ENCODE measurements around the gene PLIN5.
A peak's percentile ranks its signal among the peaks of the same experiment; 100 is the strongest.

The PLIN5 gene

DNA sequence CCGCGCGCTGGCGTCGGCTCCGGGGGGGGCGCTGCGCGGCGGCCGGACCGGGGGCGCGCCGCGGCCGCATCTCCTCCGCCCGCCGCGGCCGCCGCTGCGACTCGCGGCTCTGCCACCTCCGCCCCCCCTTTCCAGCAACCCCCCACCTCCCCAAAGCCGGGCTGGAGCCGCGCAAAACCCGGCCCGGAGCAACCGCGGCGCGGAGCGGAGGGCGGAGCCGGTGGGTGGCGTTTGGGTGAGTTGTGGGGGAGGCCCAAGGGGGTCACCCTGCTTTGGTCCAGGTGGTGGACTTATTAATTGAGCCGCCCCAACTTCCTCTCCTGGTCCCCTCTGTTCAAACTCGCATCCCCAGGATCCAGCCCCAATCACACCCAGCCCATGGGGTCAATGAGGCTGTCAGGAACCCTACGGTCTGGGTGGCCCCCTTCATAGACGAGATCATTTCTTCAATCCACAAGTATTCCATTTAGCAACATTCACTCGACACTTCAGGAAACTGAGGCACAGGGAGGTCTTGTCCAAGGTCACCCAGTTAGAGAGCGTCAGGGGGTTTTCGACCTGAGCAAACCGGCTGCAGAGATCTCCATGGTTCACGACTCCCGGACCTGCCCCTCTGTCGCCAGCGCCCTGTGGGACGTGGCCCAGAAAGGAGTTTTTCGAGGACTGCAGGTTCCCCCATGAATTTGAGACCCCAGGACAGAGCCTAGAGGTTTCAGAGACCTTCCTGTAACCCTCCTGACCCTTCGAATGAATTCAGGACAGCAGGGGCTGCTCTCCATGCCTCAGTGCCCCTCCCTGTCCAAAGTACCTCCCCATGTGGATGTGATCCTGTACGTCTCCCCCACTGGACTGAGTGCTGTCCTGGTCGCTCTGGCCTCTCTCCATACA is 46.9 kb upstream of the PLIN5 start:
- Histone ChIP-seq H3K14ac (ENCODE audit: low read length) (no peak overlapping the region), H3K4me1 (ENCODE audit: control insufficient read depth in 1 of 2, insufficient read depth in 2 of 2, low read length in 2 of 2) (peaks cover 7% of the 10 kb centered on the region in 2 experiments), H4K12ac (ENCODE audit: low read depth, low read length) (no peak overlapping the region), H2AFZ (ENCODE audit: insufficient read depth, low read length, poor library complexity) (no peak overlapping the region), H3K9me3 (ENCODE audit: insufficient read depth, low read depth, low read length) (no peaks in the 10 kb centered on the region), H3K36me3 (ENCODE audit: control insufficient read depth in 1 of 2, insufficient read depth in 2 of 2, low read length in 2 of 2) (no peaks in the 10 kb centered on the region), H4K8ac (ENCODE audit: low read depth, low read length) (no peak overlapping the region), H3K27ac (ENCODE audit: low read depth, low read length) (no peak overlapping the region), H2BK120ac (ENCODE audit: insufficient read depth, low read length, poor library complexity) (no peak overlapping the region), H2BK5ac (ENCODE audit: low read depth, low read length, poor library complexity) (no peak overlapping the region), H3K4me3 (ENCODE audit: low read depth, low read length) (no peak overlapping the region), H3K9ac (ENCODE audit: low read length) (no peak overlapping the region), H3K23ac (ENCODE audit: low read length) (no peak overlapping the region), H2BK12ac (ENCODE audit: low read length) (no peak overlapping the region), H2AK5ac (ENCODE audit: low read length) (no peak overlapping the region), H3K18ac (ENCODE audit: low read length) (no peak overlapping the region), H3K27me3 (ENCODE audit: insufficient read depth, low read length) (peaks cover 36% of the 10 kb centered on the region), H3K4ac (ENCODE audit: low read depth, low read length) (no peak overlapping the region), H4K91ac (ENCODE audit: low read depth, low read length) (no peak overlapping the region), H3K4me2 (ENCODE audit: low read length) (peak overlapping the region; percentile 64), H3K79me2 (ENCODE audit: control insufficient read depth, insufficient read depth, low read length, poor library complexity) (no peaks in the 10 kb centered on the region), H3K79me1 (ENCODE audit: low read length) (peaks cover 3% of the 10 kb centered on the region)
- no peak for DNase-seq
- WGBS (ENCODE audit: extremely low coverage, insufficient coverage, insufficient read length) = no CpG with 5 or more reads among the region's 57 CpGs

- Histone ChIP-seq H2BK12ac (ENCODE audit: low read length) (no peak overlapping the region), H3K14ac (ENCODE audit: low read length) (no peak overlapping the region), H3K4ac (ENCODE audit: low read depth, low read length) (no peak overlapping the region), H3K27me3 (ENCODE audit: insufficient read depth, low read length) (peaks cover 36% of the 10 kb centered on the region), H3K9ac (ENCODE audit: low read length) (no peak overlapping the region), H3K23ac (ENCODE audit: low read length) (no peak overlapping the region), H2BK120ac (ENCODE audit: insufficient read depth, low read length, poor library complexity) (no peak overlapping the region), H2AK5ac (ENCODE audit: low read length) (no peak overlapping the region), H2BK5ac (ENCODE audit: low read depth, low read length, poor library complexity) (no peak overlapping the region), H3K18ac (ENCODE audit: low read length) (no peak overlapping the region), H4K8ac (ENCODE audit: low read depth, low read length) (no peak overlapping the region), H2AFZ (ENCODE audit: insufficient read depth, low read length, poor library complexity) (no peak overlapping the region), H3K79me2 (ENCODE audit: control insufficient read depth, insufficient read depth, low read length, poor library complexity) (no peaks in the 10 kb centered on the region), H3K9me3 (ENCODE audit: insufficient read depth, low read depth, low read length) (no peaks in the 10 kb centered on the region), H4K12ac (ENCODE audit: low read depth, low read length) (no peak overlapping the region), H3K79me1 (ENCODE audit: low read length) (peaks cover 3% of the 10 kb centered on the region), H4K91ac (ENCODE audit: low read depth, low read length) (no peak overlapping the region), H3K36me3 (ENCODE audit: control insufficient read depth in 1 of 2, insufficient read depth in 2 of 2, low read length in 2 of 2) (no peaks in the 10 kb centered on the region), H3K4me3 (ENCODE audit: low read depth, low read length) (no peak overlapping the region), H3K4me1 (ENCODE audit: control insufficient read depth in 1 of 2, insufficient read depth in 2 of 2, low read length in 2 of 2) (peaks cover 7% of the 10 kb centered on the region in 2 experiments), H3K4me2 (ENCODE audit: low read length) (peak overlapping the region; percentile 64), H3K27ac (ENCODE audit: low read depth, low read length) (no peak overlapping the region)
- WGBS (ENCODE audit: extremely low coverage, insufficient coverage, insufficient read length) = no CpG with 5 or more reads among the region's 62 CpGs
- no peak for DNase-seq
Measured at GRCh38 chr19:4580961-4581665, 46.1 kb upstream of the PLIN5 start.

DNA sequence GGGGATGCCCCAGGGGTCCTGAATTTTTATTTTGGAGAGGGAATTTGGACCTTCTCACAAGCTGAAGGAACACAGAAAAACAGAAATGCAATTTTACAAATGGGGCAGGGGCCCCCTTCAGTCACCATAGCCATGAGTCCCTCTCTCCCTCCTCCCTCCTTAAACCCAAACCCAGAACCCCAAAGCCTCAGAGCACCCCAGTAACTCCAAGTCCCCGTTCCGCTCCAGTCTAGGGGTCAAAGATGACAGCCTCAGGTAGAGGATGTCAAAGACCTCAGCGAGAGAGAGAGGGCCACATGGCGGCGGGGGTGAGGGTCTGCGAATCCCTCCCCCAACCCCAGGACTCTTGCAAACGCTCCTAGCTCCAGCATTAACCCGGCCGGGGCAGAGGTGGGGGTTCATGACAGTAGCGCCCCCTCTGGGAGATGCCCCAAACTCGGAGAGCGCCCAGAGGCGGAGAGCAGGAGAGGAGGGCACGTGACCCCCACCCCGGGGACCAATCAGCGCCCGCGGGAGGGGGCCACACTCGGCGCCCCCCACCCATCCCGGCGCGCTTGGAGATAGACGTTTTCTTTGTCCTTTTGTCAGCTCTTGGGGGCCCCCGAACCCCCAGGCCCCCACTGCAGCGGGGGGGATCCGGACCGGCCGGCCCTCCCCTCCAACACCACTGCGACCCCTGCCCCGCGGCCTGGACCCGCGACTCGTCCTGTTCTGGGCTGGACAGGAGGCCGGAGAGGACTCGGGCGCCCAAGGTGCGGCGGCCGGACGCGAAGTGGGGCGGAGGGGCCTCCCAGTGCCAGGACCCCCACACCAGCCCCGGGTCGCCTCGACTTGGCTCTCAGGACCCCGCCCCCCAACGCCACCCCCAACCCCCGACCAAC is 45.2 kb upstream of the PLIN5 start:
- Histone ChIP-seq H3K14ac (ENCODE audit: low read length) (no peak overlapping the region), H3K79me1 (ENCODE audit: low read length) (peaks cover 6% of the 10 kb centered on the region), H4K12ac (ENCODE audit: low read depth, low read length) (no peak overlapping the region), H2BK5ac (ENCODE audit: low read depth, low read length, poor library complexity) (no peak overlapping the region), H3K4me2 (ENCODE audit: low read length) (peak overlapping the region; percentile 14), H3K27ac (ENCODE audit: low read depth, low read length) (no peak overlapping the region), H2AK5ac (ENCODE audit: low read length) (no peak overlapping the region), H3K4me1 (ENCODE audit: control insufficient read depth in 1 of 2, insufficient read depth in 2 of 2, low read length in 2 of 2) (peaks cover 11 to 12% of the 10 kb centered on the region in 2 experiments), H3K9ac (ENCODE audit: low read length) (no peak overlapping the region), H2BK120ac (ENCODE audit: insufficient read depth, low read length, poor library complexity) (no peak overlapping the region), H3K18ac (ENCODE audit: low read length) (no peak overlapping the region), H3K4me3 (ENCODE audit: low read depth, low read length) (no peak overlapping the region), H2BK12ac (ENCODE audit: low read length) (no peak overlapping the region), H3K36me3 (ENCODE audit: control insufficient read depth in 1 of 2, insufficient read depth in 2 of 2, low read length in 2 of 2) (no peaks in the 10 kb centered on the region), H3K79me2 (ENCODE audit: control insufficient read depth, insufficient read depth, low read length, poor library complexity) (no peaks in the 10 kb centered on the region), H3K4ac (ENCODE audit: low read depth, low read length) (no peak overlapping the region), H4K91ac (ENCODE audit: low read depth, low read length) (no peak overlapping the region), H3K23ac (ENCODE audit: low read length) (no peak overlapping the region), H3K27me3 (ENCODE audit: insufficient read depth, low read length) (peaks cover 36% of the 10 kb centered on the region), H3K9me3 (ENCODE audit: insufficient read depth, low read depth, low read length) (no peaks in the 10 kb centered on the region), H4K8ac (ENCODE audit: low read depth, low read length) (no peak overlapping the region), H2AFZ (ENCODE audit: insufficient read depth, low read length, poor library complexity) (no peak overlapping the region)
- no peak for DNase-seq
- no CpG with 5 or more reads among the region's 50 CpGs for WGBS (ENCODE audit: extremely low coverage, insufficient coverage, insufficient read length)

DNA sequence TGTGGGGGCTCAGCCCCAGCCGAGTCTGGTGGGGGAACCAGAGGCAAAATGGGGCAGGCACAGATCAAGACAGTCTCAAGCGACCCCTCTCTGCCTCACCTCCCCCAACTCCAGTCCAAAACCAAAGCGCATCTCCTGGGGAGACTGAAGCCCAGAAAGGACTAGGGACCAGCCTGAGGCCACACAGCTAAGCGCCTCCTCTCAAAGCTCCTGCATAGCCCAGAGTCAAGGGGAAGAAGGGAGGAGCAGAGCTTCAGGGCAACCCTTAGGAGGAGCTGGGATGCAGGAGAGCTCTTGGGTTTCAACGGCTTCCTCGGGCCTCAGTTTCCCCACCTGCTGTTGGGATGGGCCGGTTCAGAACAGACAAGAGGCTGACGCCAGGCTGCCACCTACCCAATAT is 44.4 kb upstream of the PLIN5 start:
- Histone ChIP-seq H3K4ac (ENCODE audit: low read depth, low read length) (no peak overlapping the region), H3K4me3 (ENCODE audit: low read depth, low read length) (no peak overlapping the region), H2AFZ (ENCODE audit: insufficient read depth, low read length, poor library complexity) (no peak overlapping the region), H4K12ac (ENCODE audit: low read depth, low read length) (no peak overlapping the region), H4K8ac (ENCODE audit: low read depth, low read length) (no peak overlapping the region), H2AK5ac (ENCODE audit: low read length) (no peak overlapping the region), H3K27me3 (ENCODE audit: insufficient read depth, low read length) (peaks cover 29% of the 10 kb centered on the region), H3K27ac (ENCODE audit: low read depth, low read length) (no peak overlapping the region), H3K18ac (ENCODE audit: low read length) (no peak overlapping the region), H3K23ac (ENCODE audit: low read length) (no peak overlapping the region), H3K79me2 (ENCODE audit: control insufficient read depth, insufficient read depth, low read length, poor library complexity) (no peaks in the 10 kb centered on the region), H3K14ac (ENCODE audit: low read length) (no peak overlapping the region), H2BK12ac (ENCODE audit: low read length) (no peak overlapping the region), H3K9ac (ENCODE audit: low read length) (no peak overlapping the region), H4K91ac (ENCODE audit: low read depth, low read length) (no peak overlapping the region), H2BK5ac (ENCODE audit: low read depth, low read length, poor library complexity) (no peak overlapping the region), H3K36me3 (ENCODE audit: control insufficient read depth in 1 of 2, insufficient read depth in 2 of 2, low read length in 2 of 2) (no peaks in the 10 kb centered on the region), H2BK120ac (ENCODE audit: insufficient read depth, low read length, poor library complexity) (no peak overlapping the region), H3K9me3 (ENCODE audit: insufficient read depth, low read depth, low read length) (no peaks in the 10 kb centered on the region), H3K79me1 (ENCODE audit: low read length) (peaks cover 9% of the 10 kb centered on the region), H3K4me1 (ENCODE audit: control insufficient read depth in 1 of 2, insufficient read depth in 2 of 2, low read length in 2 of 2) (peaks cover 13% of the 10 kb centered on the region in 2 experiments), H3K4me2 (ENCODE audit: low read length) (no peak overlapping the region)
- DNase-seq = no peak
- WGBS (ENCODE audit: extremely low coverage, insufficient coverage, insufficient read length) = no CpG with 5 or more reads among the region's 8 CpGs
